ENCODE data around the gene LMX1B.

DNA sequence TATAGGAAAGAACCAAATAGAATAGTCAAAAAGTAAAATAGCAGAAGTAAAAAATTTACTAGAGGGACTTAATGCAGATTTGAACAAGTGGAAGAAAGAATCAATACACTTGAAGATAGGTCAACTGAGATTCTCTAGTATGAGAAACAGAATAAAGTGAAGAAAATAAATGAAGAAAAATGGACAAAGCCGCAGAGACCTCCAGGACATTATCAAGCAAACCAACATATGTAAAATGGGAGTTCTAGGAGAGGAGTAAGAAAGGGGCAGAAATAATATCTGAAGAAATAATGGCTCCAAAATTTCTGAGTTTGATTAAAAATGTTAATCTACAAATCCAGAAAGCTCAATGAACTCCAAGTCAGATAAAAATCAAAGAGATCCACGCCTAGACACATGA, 121.1 kb downstream of the LMX1B start:
- TF ChIP-seq EZH2 (IDR thresholded peaks at IDR 0.05; ENCODE audit: borderline replicate concordance, low read depth, low read length, poor library complexity, severe bottlenecking), result no peak
- TF ChIP-seq, protein P1, sequence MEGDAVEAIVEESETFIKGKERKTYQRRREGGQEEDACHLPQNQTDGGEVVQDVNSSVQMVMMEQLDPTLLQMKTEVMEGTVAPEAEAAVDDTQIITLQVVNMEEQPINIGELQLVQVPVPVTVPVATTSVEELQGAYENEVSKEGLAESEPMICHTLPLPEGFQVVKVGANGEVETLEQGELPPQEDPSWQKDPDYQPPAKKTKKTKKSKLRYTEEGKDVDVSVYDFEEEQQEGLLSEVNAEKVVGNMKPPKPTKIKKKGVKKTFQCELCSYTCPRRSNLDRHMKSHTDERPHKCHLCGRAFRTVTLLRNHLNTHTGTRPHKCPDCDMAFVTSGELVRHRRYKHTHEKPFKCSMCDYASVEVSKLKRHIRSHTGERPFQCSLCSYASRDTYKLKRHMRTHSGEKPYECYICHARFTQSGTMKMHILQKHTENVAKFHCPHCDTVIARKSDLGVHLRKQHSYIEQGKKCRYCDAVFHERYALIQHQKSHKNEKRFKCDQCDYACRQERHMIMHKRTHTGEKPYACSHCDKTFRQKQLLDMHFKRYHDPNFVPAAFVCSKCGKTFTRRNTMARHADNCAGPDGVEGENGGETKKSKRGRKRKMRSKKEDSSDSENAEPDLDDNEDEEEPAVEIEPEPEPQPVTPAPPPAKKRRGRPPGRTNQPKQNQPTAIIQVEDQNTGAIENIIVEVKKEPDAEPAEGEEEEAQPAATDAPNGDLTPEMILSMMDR (conservative IDR thresholded peaks at IDR 0.05; ENCODE audit: low read depth, low read length), result no peak
